AG04449 (cell line): Measurements from ENCODE around the gene TNS1.

Source experiments
- CTCF ChIA-PET: fragments of 350-600 bp; formaldehyde crosslinking; extraction: SDS; loops from one replicate; lab custom pipeline; 2021; ENCODE audit warnings: antibody characterized with exemption; lab: Yijun Ruan, JAX
- POLR2A ChIA-PET: fragments of 400-600, 350-600 bp; formaldehyde crosslinking; extraction: SDS; loops from one replicate; lab custom pipeline; 2020; ENCODE audit warnings: antibody characterized with exemption, inconsistent platforms; lab: Yijun Ruan, JAX
- DNase-seq: peaks from one replicate; pipeline ENCODE4 v3.0.0-alpha.2; 2010; ENCODE audit warnings: low read depth, low spot score
- H3K4me3 ChIP-seq: 2 replicates; pipeline ENCODE4 v1.5.1; 2011; ENCODE audit warnings: low read depth, mild to moderate bottlenecking, control low read depth, low read length
- CTCF ChIP-seq: IDR thresholded peaks from one replicate; pipeline ENCODE4 v1.5.1; 2011; ENCODE audit warnings: mild to moderate bottlenecking, moderate library complexity, low read length, control low read depth, inconsistent platforms; ENCODE audit not compliant: insufficient read depth; ENCODE audit errors: missing control alignments

Gene TNS1

GRCh38 chr2:217808326-217808725 lies 194.5 kb downstream of the TNS1 start:
- no peak overlapping the region for H3K4me3 ChIP-seq
- no peak for TF ChIP-seq CTCF
- DNase-seq = no peak
- POLR2A ChIA-PET = no interaction called here
- CTCF ChIA-PET = interaction anchor here (0.8 to 8.2 kb wide), 3 partner anchors 18 to 78 kb away, joined by 3 to 41 read pairs (median 7); no protein-coding TSS in a partner anchor

- ChIA-PET CTCF (interaction anchor here (1.3 to 8.2 kb wide), 3 partner anchors 17 to 260 kb away, joined by 3 to 41 read pairs (median 7); no protein-coding TSS in a partner anchor), POLR2A (no interaction called here)
- H3K4me3 ChIP-seq = no peak overlapping the region
- DNase-seq = no peak
- TF ChIP-seq CTCF = no peak
Observed at GRCh38 chr2:217807753-217808152, 195.0 kb downstream of the TNS1 start.

GRCh38 chr2:217807025-217807424 lies 195.8 kb downstream of the TNS1 start:
- no peak for TF ChIP-seq CTCF
- ChIA-PET POLR2A (no interaction called here), CTCF (interaction anchor here (1.3 to 8.2 kb wide), 3 partner anchors 17 to 261 kb away, joined by 3 to 41 read pairs (median 7); no protein-coding TSS in a partner anchor)
- H3K4me3 ChIP-seq = no peak overlapping the region
- DNase-seq = no peak

GRCh38 chr2:217806482-217806765 lies 196.4 kb downstream of the TNS1 start:
- no peak for DNase-seq
- CTCF ChIA-PET = interaction anchor here (1.3 to 8.2 kb wide), 3 partner anchors 16 to 261 kb away, joined by 3 to 41 read pairs (median 7); no protein-coding TSS in a partner anchor
- TF ChIP-seq CTCF = no peak
- POLR2A ChIA-PET = no interaction called here
- H3K4me3 ChIP-seq = no peak overlapping the region

GRCh38 chr2:217805668-217806481 lies 196.9 kb downstream of the TNS1 start:
- CTCF ChIA-PET = interaction anchor here (1.4 to 8.2 kb wide), 3 partner anchors 15 to 81 kb away, joined by 7 to 41 read pairs (median 8); no protein-coding TSS in a partner anchor
- POLR2A ChIA-PET = no interaction called here
- H3K4me3 ChIP-seq = no peak overlapping the region
- TF ChIP-seq CTCF = no peak
- DNase-seq = no peak
